ENCODE results near the gene MIGA2. TPM values are rescaled to one million over a fixed set of nuclear protein-coding genes. Genes with fewer than 3 reads are reported as not detected.

The MIGA2 gene
- total and polyA plus RNA-seq, 9 of the 15 experiments (the other 6 are each of a cell fraction or from before 2014, with no cell fraction given): 0.15 to 54.1 (median 18.0) TPM

DNA sequence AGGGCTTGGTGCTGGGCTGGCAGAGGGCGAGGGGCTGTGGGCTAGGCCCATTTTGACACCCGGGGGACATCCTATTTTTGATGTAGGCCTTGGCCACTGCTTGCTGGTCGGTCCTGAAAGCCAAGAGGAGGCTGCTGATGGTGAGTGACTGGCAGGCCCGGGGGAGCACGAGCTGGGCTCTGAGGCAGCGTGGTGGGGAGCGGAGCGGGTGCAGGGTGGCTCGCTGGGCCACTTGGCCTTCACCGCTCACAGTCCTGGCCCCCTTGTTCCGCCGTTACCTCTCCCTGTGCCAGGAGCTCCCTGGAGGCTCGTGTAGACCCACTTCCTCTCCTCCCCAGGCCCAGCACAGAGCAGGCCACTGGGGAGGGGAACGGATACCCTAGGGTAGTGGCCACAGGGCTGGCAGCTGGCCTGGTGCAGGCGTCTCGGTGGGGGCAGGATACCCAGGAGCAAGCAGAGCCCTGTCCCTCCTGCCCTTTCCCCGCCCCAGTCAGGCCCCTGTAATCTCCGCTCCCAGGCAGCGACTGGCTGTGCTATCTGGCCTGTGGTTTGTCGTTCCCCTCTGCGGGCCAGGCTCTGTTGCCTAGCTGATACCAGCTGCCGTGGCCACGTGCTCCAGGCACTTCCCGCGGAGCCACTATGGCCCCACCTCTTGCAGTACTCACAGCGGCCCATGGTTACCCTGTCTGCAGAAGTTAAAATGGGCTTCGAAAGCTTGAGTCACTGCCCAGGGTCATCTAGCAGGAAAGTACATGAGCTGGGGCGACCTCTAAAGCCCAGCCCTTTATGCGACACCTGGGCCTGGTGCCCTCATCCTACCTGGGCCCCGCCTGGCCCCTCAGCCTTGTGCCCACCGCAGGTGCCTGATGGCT, 32.8 kb downstream of the MIGA2 start (continued):
- TF ChIP-seq, protein P1, sequence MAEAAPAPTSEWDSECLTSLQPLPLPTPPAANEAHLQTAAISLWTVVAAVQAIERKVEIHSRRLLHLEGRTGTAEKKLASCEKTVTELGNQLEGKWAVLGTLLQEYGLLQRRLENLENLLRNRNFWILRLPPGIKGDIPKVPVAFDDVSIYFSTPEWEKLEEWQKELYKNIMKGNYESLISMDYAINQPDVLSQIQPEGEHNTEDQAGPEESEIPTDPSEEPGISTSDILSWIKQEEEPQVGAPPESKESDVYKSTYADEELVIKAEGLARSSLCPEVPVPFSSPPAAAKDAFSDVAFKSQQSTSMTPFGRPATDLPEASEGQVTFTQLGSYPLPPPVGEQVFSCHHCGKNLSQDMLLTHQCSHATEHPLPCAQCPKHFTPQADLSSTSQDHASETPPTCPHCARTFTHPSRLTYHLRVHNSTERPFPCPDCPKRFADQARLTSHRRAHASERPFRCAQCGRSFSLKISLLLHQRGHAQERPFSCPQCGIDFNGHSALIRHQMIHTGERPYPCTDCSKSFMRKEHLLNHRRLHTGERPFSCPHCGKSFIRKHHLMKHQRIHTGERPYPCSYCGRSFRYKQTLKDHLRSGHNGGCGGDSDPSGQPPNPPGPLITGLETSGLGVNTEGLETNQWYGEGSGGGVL (CRISPR knock-in tag; IDR thresholded peaks at IDR 0.05): no peak
- TF ChIP-seq NEUROD1 (IDR thresholded peaks at IDR 0.05; ENCODE audit: borderline replicate concordance, low read depth, low read length, partially characterized antibody): peak; percentile 94
- TF ChIP-seq YY1 (IDR thresholded peaks at IDR 0.05; ENCODE audit: borderline replicate concordance in 1 of 3, control insufficient read depth in 1 of 3, extremely low read depth in 1 of 3, insufficient read depth in 3 of 3, insufficient read length in 1 of 3, insufficient replicate concordance in 2 of 3, low read depth in 1 of 3, low read length in 2 of 3): peak in 2 of 3 experiments; percentile 49 to 80
- TF ChIP-seq MTA1 (IDR thresholded peaks at IDR 0.05; ENCODE audit: borderline replicate concordance): peak; percentile 36; the same call in 1 of the 2 replicates
- TF ChIP-seq, protein P2, sequence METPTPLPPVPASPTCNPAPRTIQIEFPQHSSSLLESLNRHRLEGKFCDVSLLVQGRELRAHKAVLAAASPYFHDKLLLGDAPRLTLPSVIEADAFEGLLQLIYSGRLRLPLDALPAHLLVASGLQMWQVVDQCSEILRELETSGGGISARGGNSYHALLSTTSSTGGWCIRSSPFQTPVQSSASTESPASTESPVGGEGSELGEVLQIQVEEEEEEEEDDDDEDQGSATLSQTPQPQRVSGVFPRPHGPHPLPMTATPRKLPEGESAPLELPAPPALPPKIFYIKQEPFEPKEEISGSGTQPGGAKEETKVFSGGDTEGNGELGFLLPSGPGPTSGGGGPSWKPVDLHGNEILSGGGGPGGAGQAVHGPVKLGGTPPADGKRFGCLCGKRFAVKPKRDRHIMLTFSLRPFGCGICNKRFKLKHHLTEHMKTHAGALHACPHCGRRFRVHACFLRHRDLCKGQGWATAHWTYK (CRISPR knock-in tag; IDR thresholded peaks at IDR 0.05): peak; percentile 95
- TF ChIP-seq, protein P3, sequence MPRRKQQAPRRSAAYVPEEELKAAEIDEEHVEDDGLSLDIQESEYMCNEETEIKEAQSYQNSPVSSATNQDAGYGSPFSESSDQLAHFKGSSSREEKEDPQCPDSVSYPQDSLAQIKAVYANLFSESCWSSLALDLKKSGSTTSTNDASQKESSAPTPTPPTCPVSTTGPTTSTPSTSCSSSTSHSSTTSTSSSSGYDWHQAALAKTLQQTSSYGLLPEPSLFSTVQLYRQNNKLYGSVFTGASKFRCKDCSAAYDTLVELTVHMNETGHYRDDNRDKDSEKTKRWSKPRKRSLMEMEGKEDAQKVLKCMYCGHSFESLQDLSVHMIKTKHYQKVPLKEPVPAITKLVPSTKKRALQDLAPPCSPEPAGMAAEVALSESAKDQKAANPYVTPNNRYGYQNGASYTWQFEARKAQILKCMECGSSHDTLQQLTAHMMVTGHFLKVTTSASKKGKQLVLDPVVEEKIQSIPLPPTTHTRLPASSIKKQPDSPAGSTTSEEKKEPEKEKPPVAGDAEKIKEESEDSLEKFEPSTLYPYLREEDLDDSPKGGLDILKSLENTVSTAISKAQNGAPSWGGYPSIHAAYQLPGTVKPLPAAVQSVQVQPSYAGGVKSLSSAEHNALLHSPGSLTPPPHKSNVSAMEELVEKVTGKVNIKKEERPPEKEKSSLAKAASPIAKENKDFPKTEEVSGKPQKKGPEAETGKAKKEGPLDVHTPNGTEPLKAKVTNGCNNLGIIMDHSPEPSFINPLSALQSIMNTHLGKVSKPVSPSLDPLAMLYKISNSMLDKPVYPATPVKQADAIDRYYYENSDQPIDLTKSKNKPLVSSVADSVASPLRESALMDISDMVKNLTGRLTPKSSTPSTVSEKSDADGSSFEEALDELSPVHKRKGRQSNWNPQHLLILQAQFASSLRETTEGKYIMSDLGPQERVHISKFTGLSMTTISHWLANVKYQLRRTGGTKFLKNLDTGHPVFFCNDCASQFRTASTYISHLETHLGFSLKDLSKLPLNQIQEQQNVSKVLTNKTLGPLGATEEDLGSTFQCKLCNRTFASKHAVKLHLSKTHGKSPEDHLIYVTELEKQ (CRISPR knock-in tag; IDR thresholded peaks at IDR 0.05): no peak
- peak; percentile 92 for TF ChIP-seq ZNF766 (CRISPR knock-in tag; conservative IDR thresholded peaks at IDR 0.05)
- no peak for TF ChIP-seq XRCC3 (IDR thresholded peaks at IDR 0.05)
- no peak for TF ChIP-seq ZNF146 (CRISPR knock-in tag; IDR thresholded peaks at IDR 0.05; ENCODE audit: unreplicated experiment)
- TF ChIP-seq, protein P4, sequence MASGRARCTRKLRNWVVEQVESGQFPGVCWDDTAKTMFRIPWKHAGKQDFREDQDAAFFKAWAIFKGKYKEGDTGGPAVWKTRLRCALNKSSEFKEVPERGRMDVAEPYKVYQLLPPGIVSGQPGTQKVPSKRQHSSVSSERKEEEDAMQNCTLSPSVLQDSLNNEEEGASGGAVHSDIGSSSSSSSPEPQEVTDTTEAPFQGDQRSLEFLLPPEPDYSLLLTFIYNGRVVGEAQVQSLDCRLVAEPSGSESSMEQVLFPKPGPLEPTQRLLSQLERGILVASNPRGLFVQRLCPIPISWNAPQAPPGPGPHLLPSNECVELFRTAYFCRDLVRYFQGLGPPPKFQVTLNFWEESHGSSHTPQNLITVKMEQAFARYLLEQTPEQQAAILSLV (tag; IDR thresholded peaks at IDR 0.05): 0 out of 2 replicates have a peak, but pooled peaks have one; percentile 41
- TF ChIP-seq ZBED1 (IDR thresholded peaks at IDR 0.05): peak; percentile 95
- peak; percentile 45; the same call in 1 of the 2 replicates for TF ChIP-seq GABPA (tag; conservative IDR thresholded peaks at IDR 0.05; ENCODE audit: low read depth)
- TF ChIP-seq HIVEP1 (CRISPR knock-in tag; IDR thresholded peaks at IDR 0.05): no peak
- TF ChIP-seq TEAD4 (IDR thresholded peaks at IDR 0.05; ENCODE audit: low read length): peak; percentile 99
- TF ChIP-seq TEAD4 (CRISPR knock-in tag; IDR thresholded peaks at IDR 0.05; ENCODE audit: borderline replicate concordance): peak; percentile 63; the same call in 1 of the 2 replicates
- TF ChIP-seq RBM15 (IDR thresholded peaks at IDR 0.05; ENCODE audit: insufficient read depth, low read length): no peak
- TF ChIP-seq ZFP30 (CRISPR knock-in tag; IDR thresholded peaks at IDR 0.05; ENCODE audit: borderline replicate concordance): no peak
- peak; percentile 40; the same call in 1 of the 2 replicates for TF ChIP-seq ZBTB7A (IDR thresholded peaks at IDR 0.05; ENCODE audit: borderline replicate concordance, control insufficient read depth, low read depth, low read length)
